Endothelial cell of umbilical vein (primary cell): ENCODE results near the gene SLC50A1. TPM values are rescaled to one million over a fixed set of nuclear protein-coding genes. Genes with fewer than 3 reads are reported as not detected.

Experiments
- BruUV-seq: library from RNA; stranded (reverse); fragments of 400-500 nt; replicated peaks from 2 replicates; lab custom pipeline; 2021; lab: Mats Ljungman, UMichigan
- CTCF ChIA-PET: fragments of 300-600, 350-600 bp; sonication (Branson Sonifier 250); formaldehyde crosslinking; loops from one replicate; lab custom pipeline; 2021; ENCODE audit warnings: antibody characterized with exemption, inconsistent platforms; lab: Charles Lee
- POLR2A ChIA-PET: fragments of 300-600, 350-600 bp; sonication (Branson Sonifier 250); formaldehyde crosslinking; loops from one replicate; lab custom pipeline; 2021; ENCODE audit warnings: antibody characterized with exemption, inconsistent platforms; lab: Charles Lee
- DNase-seq: peaks from one replicate; pipeline ENCODE4 v3.0.0-alpha.2; 2011; ENCODE audit warnings: low read depth, low spot score
- FAIRE-seq: peaks from 2 replicates; lab custom pipeline; 2011; peaks lifted over from hg19 to GRCh38; lab: Jason Lieb, UNC
- H2AFZ ChIP-seq: 2 replicates; pipeline ENCODE4 v1.6.0; 2012; ENCODE audit warnings: low read depth, low read length, control low read depth, inconsistent platforms
- H3K27ac ChIP-seq: 2 replicates; pipeline ENCODE4 v1.5.1; 2011; ENCODE audit warnings: low read depth, mild to moderate bottlenecking, control low read depth, low read length, moderate library complexity; ENCODE audit not compliant: insufficient read depth
- H3K27me3 ChIP-seq, 2 experiments: 2 replicates each; pipeline versions ENCODE4 v1.6.0 to v1.6.1; 2011; ENCODE audit warnings: low read length in 2 of 2, mixed read lengths in 1 of 2; ENCODE audit not compliant: control insufficient read depth in 2 of 2, insufficient read depth in 2 of 2
- H3K36me3 ChIP-seq, 2 experiments: 2 replicates in 1 of 2; 3 replicates in 1 of 2; pipeline ENCODE4 v1.5.1; 2011; ENCODE audit warnings: low read length in 2 of 2, mild to moderate bottlenecking in 1 of 2, moderate library complexity in 1 of 2; ENCODE audit not compliant: control insufficient read depth in 2 of 2, insufficient read depth in 2 of 2; ENCODE audit errors: extremely low read depth in 1 of 2
- H3K4me1 ChIP-seq: 3 replicates; pipeline ENCODE4 v1.5.1; 2011; ENCODE audit warnings: mild to moderate bottlenecking, low read length; ENCODE audit not compliant: control insufficient read depth, insufficient read depth; ENCODE audit errors: extremely low read depth
- H3K4me2 ChIP-seq: 2 replicates; pipeline ENCODE4 v1.6.1; 2011; ENCODE audit warnings: low read length, control low read depth, mixed read lengths; ENCODE audit not compliant: insufficient read depth
- H3K4me3 ChIP-seq, 3 experiments: fragments of 200-600 bp in 1 of 3; sonication (generic), shearing (Covaris generic) in 1 of 3; replicated peaks in 1 of 3; 2 replicates each; pipeline ENCODE4 v1.5.1; 2011 to 2016; ENCODE audit warnings: control low read depth in 3 of 3, low read length in 3 of 3, mild to moderate bottlenecking in 2 of 3, inconsistent platforms in 1 of 3, low read depth in 1 of 3, moderate library complexity in 1 of 3; ENCODE audit not compliant: insufficient read depth in 1 of 3
- H3K79me2 ChIP-seq: 2 replicates; pipeline ENCODE4 v1.6.0; 2012; ENCODE audit warnings: low read length, inconsistent platforms; ENCODE audit not compliant: control insufficient read depth, insufficient read depth
- H3K9ac ChIP-seq: replicated peaks from 2 replicates; pipeline ENCODE3; 2011; ENCODE audit warnings: low read length, control low read depth; ENCODE audit not compliant: insufficient read depth; ENCODE audit errors: extremely low read depth
- H3K9me1 ChIP-seq: replicated peaks from 3 replicates; pipeline ENCODE4 v1.6.0; 2011; ENCODE audit warnings: mild to moderate bottlenecking, low read length; ENCODE audit not compliant: control insufficient read depth, insufficient read depth; ENCODE audit errors: extremely low read depth
- H3K9me3 ChIP-seq: replicated peaks from 2 replicates; pipeline ENCODE4 v1.5.1; 2012; ENCODE audit warnings: low read length, inconsistent platforms; ENCODE audit not compliant: control insufficient read depth, insufficient read depth
- H4K20me1 ChIP-seq: replicated peaks from 2 replicates; pipeline ENCODE3; 2011; ENCODE audit warnings: mild to moderate bottlenecking, low read length; ENCODE audit not compliant: control insufficient read depth, insufficient read depth; ENCODE audit errors: extremely low read depth
- CTCF ChIP-seq, 2 donors: IDR thresholded peaks; 1 replicate in 1 of 2; 2 replicates in 1 of 2; pipeline ENCODE4 v1.5.1; 2011; ENCODE audit warnings: low read length in 2 of 2, mild to moderate bottlenecking in 2 of 2, moderate library complexity in 2 of 2, control low read depth in 1 of 2, inconsistent platforms in 1 of 2, low read depth in 1 of 2; ENCODE audit not compliant: insufficient read depth in 1 of 2; ENCODE audit errors: extremely low read depth in 1 of 2
- EZH2 ChIP-seq: IDR thresholded peaks from 2 replicates; pipeline ENCODE4 v1.6.1; 2012; ENCODE audit warnings: borderline replicate concordance, low read depth, mild to moderate bottlenecking, moderate library complexity, low read length, inconsistent platforms; ENCODE audit not compliant: severe bottlenecking
- GATA2 ChIP-seq: IDR thresholded peaks from 2 replicates; pipeline ENCODE4 v1.7.0; 2011; ENCODE audit warnings: low read depth, mild to moderate bottlenecking, moderate library complexity, mixed read lengths, low read length; ENCODE audit not compliant: insufficient read length, insufficient read depth
- MAX ChIP-seq: IDR thresholded peaks from 2 replicates; pipeline ENCODE4 v1.6.1; 2011; ENCODE audit not compliant: insufficient read depth, insufficient read length
- MYC ChIP-seq: IDR thresholded peaks from one replicate; pipeline ENCODE4 v1.6.1; 2011; ENCODE audit warnings: mild to moderate bottlenecking, low read depth, low read length
- POLR2A ChIP-seq: IDR thresholded peaks from 2 replicates; pipeline ENCODE4 v1.6.1; 2012; ENCODE audit warnings: low read depth, mild to moderate bottlenecking, control low read depth, low read length
- POLR2AphosphoS5 ChIP-seq: IDR thresholded peaks from 2 replicates; pipeline ENCODE4 v1.6.1; 2012; ENCODE audit warnings: low read depth, mild to moderate bottlenecking, control low read depth, low read length, moderate library complexity; ENCODE audit not compliant: insufficient read depth
- dilution Hi-C: fragments of 300-500 bp; cut with MboI; formaldehyde crosslinking; loops from one replicate; pipeline ENCODE4 v1.15.0; 2019; ENCODE audit warnings: low sequenced_read_pairs; ENCODE audit not compliant: extremely low pct_ligation_motif_present
- intact Hi-C: fragments of 100-400 bp; cut with micrococcal nuclease; formaldehyde crosslinking; loops from one replicate; pipeline ENCODE4 v1.10.0; 2022
- polyA plus RNA-seq, 4 experiments: library from polyadenylated mRNA; depleted of rRNA in 3 of 4; stranded (reverse) in 3 of 4; unstranded in 1 of 4; fragments of >200 nt; gene quantifications; 2 replicates each; pipeline versions ENCODE4 v1.2.1 to v1.2.3, GENCODE V29; 2011 to 2012; ENCODE audit warnings: missing spikeins in 1 of 4
- total RNA-seq: library from RNA; stranded (reverse); gene quantifications from 2 replicates; pipeline ENCODE4 v1.2.3, GENCODE V29; 2021

The SLC50A1 gene
- total and polyA plus RNA-seq, 2 donors (not counting 3 experiments of a cell fraction or from before 2014, with no cell fraction given), result 29.5 to 66.1 TPM

GRCh38 chr1:155179112-155180031 lies 43.7 kb downstream of the SLC50A1 start:
- dilution Hi-C loops (no loop called here), intact Hi-C loops (no loop called here)
- Histone ChIP-seq H3K4me3 (no peak overlapping the region), H3K27me3 (no peaks in the 10 kb centered on the region), H3K9me3 (no peaks in the 10 kb centered on the region), H4K20me1 (no peaks in the 10 kb centered on the region), H3K79me2 (no peaks in the 10 kb centered on the region), H3K9ac (no peak overlapping the region), H3K36me3 (peaks cover 4 to 26% of the 10 kb centered on the region in 2 experiments), H2AFZ (no peak overlapping the region), H3K4me1 (no peaks in the 10 kb centered on the region), H3K27ac (no peak overlapping the region), H3K9me1 (no peaks in the 10 kb centered on the region), H3K4me2 (no peak overlapping the region)
- TF ChIP-seq POLR2A, result no peak
- no peak for TF ChIP-seq EZH2
- no peak for TF ChIP-seq MAX
- TF ChIP-seq MYC, result no peak
- no peak for TF ChIP-seq CTCF (IDR thresholded peaks at IDR 0.05; ENCODE audit: extremely low read depth in 1 of 2, insufficient read depth in 1 of 2, low read depth in 1 of 2, low read length in 2 of 2)
- TF ChIP-seq POLR2AphosphoS5, result no peak
- no peak for TF ChIP-seq GATA2
- no TSS peak for BruUV-seq
- ChIA-PET POLR2A (no interaction called here), CTCF (no interaction called here)
- DNase-seq, result no peak
- no peak for FAIRE-seq
